SK-N-MC (cell line): ENCODE measurements around the gene SMYD2.

Source experiments
- EZH2 ChIP-seq: fragments of 200-600 bp; sonication (generic); IDR thresholded peaks from one replicate; pipeline ENCODE4 v1.6.1; 2017; ENCODE audit warnings: antibody characterized with exemption
- POLR2AphosphoS5 ChIP-seq: IDR thresholded peaks from 2 replicates; pipeline ENCODE4 v1.6.1; 2012; ENCODE audit warnings: mild to moderate bottlenecking, low read depth, low read length, borderline replicate concordance

DNA sequence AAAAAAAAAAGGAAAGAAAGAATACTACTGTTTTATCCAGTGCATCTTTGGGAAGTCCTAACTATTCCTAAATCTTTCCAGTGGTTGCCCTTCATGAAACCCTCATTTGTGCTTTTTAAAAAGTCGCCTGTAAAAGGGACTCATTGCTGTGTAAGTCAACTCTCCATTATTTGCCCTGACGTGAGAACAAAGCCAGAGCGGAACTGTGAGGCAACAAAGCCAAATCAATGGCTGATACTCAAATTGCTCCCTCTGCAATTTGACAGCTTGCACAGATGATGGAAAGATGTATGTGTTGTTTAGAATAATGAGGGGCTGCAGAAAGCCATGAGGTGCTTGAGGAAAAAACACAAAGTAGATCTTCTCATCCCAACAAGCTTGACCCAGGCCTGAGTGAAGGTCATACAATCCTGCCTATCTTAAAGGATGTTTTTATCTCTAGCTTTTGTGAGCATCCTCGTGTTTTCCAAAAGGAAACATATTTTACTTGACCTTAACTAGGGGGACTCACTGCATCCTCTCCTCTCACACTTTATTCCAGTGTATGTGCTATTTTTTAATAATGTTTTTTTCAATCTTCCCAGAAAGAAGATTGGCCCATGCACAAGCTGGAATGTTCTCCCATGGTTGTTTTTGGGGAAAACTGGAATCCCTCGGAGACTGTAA lies 33.4 kb downstream of the SMYD2 start:
- no peak for TF ChIP-seq EZH2
- TF ChIP-seq POLR2AphosphoS5 = no peak
